ENCODE measurements around the gene SYT8.

GRCh38 chr11:1875093-1875850, 40.5 kb downstream of the SYT8 start:
- TF ChIP-seq, protein P1, sequence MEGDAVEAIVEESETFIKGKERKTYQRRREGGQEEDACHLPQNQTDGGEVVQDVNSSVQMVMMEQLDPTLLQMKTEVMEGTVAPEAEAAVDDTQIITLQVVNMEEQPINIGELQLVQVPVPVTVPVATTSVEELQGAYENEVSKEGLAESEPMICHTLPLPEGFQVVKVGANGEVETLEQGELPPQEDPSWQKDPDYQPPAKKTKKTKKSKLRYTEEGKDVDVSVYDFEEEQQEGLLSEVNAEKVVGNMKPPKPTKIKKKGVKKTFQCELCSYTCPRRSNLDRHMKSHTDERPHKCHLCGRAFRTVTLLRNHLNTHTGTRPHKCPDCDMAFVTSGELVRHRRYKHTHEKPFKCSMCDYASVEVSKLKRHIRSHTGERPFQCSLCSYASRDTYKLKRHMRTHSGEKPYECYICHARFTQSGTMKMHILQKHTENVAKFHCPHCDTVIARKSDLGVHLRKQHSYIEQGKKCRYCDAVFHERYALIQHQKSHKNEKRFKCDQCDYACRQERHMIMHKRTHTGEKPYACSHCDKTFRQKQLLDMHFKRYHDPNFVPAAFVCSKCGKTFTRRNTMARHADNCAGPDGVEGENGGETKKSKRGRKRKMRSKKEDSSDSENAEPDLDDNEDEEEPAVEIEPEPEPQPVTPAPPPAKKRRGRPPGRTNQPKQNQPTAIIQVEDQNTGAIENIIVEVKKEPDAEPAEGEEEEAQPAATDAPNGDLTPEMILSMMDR (IDR thresholded peaks at IDR 0.05) = no peak
- TF ChIP-seq POLR2A (IDR thresholded peaks at IDR 0.05) = no peak
